GM21447 (cell line): ENCODE measurements around the gene ZNF484.
"Not testable (repeated sequence)": the region's sequence is repeated elsewhere in the genome, so short reads cannot be mapped to it uniquely, and the experiment has no call there.

ENCODE experiments used
- ATAC-seq: cut with Tn5 transposase; IDR thresholded peaks from one replicate; pipeline ENCODE4 v1.9.1; 2021; ENCODE audit not compliant: unreplicated experiment

Gene ZNF484

DNA sequence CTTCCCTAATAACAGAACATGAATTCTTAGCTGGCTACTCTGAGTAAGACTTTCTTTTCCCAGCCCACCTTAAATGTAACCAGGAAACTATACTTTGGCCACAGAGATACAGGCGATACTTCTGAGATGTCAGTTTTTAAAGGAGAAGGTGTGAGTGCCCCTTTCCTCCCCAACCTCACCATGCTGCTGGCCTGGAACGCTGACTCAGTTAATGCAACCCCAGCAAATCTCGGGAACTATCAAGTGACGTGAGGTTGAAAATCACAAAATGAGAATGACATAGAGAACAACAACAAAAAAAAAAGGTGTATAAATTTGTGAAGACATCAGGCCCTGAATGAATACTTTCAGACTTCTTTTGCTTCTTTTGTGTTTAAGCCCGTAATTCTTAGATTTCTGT lies 13.7 kb downstream of the ZNF484 start:
- no peak for ATAC-seq

DNA sequence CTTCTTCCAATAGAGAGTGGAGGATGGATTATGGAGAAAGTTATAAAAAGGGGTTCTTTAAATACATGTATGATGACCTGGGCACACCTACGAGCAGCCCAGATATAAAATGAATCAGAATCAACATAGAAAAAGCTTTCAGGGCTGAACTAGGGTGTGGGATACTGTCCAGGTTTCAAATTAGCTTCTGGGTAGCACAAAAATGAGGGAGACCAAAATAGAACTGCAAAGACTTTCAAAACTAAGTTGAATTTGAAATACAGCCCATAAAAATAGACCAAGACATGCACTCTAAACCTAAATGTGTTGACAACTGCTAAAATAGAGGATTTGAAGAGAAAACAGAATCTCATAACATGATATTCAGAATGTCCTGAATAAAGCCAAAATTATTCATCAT lies 17.0 kb downstream of the ZNF484 start:
- ATAC-seq: no peak

DNA sequence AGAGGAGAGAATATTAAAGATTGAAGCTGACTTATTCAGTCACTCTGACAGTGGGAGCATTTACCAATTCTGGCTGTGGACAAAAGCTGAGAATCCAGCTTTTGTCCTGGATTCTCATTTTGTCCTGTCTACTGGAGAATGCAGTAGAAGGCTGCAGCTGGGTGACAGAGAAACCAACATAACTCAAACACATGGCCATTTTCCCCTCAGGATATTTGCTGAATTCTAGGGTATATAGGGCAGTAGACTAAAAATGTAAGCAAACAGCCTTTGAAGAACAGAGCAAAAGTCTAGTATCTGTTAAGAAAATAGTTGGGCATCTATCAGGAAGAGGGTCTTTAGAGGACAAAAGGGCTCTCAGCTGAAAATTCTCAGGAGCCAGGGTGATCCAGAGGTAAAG lies 20.6 kb downstream of the ZNF484 start:
- ATAC-seq: no peak

DNA sequence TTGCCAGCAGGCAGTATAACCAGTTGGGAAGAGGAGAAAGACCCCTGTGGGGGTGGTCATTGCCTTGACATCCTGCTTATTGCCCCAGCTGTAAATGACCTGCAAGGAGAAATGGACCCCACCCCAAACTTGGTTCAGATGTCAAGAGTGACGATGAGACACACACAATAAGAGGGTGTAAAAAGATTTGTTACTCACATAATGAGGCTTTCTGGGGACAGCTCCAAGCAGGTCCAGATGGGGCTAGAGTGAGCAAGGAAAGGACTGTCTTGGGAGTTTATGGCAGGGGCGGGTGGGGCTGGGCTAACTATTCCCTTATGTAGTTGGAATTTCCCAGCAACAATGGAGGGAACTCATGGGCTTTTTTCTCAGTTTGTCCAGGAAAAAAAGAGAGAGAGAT lies 24.1 kb downstream of the ZNF484 start:
- no peak for ATAC-seq

DNA sequence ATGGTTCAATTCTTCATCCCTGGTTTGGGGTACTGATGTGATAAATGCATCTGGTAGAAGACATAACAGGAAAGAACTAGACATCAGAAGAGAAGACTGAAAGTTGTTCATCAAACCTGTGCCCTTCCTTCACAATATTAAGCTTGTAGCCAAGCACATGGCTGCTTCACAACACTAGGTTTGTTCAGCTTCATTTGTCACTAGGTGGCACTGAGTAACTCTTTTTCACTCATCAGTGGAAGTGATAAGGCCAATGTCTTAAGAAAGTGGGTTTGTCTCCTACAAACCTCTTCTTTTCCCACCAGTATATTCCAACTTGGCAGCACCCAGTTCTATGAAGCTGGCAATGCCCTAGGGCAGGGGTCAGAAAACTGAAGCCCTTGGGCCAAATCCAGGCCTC lies 26.9 kb downstream of the ZNF484 start:
- ATAC-seq: no peak

DNA sequence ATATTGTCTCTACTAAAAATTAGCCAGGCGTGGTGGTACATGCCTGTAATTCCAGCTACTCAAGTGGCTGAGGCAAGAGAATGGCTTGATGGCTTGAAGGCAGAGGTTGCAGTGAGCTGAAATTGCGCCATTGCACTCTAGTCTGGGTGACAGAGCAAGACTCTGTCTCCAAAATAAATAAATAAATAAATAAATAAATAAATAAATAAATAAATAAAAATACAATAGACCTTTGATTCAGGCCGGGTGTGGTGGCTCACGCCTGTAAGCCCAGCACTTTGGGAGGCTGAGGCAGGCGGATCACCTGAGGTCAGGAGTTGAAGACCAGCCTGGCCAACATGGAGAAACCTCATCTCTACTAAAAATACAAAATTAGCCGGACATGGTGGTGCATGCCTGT lies 29.1 kb downstream of the ZNF484 start:
- not testable (repeated sequence) for ATAC-seq

DNA sequence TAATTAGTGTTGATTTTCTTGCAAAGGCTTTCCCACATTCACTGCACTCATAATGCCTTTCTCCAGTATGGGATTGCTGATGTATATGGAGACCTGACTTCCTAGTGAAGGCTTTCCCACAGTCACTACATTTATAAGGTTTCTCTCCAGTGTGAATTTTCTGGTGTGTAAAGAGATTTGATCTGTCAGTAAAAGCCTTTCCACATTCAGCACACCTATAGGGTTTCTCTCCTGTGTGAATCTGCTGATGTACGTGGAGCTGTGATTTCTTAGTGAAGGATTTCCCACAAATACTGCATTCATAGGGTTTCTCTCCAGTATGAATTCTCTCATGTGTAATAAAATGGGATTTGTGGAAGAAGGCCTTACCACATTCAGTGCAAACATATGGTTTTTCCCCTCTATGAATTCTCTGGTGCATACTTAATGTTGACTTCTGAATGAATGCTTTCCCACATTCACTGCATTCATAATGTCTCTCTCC lies 31.1 kb downstream of the ZNF484 start:
- no peak for ATAC-seq

DNA sequence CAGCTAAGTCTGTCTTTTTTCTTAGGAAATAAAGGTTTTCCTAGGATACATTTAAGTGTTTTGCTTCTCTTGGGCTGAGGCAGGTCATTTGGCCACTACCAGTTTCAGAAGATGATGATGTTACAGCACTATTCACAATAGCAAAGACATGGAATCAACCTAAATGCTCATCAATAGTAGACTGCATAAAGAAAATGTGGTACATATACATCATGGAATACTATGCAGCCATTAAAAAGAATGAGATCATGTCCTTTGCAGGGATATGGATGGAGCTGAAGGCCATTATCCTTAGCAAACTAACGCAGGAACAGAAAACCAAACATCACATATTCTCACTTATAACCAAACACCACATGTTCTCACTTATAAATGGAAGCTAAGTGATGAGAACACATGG lies 39.4 kb downstream of the ZNF484 start:
- ATAC-seq: not testable (repeated sequence)

DNA sequence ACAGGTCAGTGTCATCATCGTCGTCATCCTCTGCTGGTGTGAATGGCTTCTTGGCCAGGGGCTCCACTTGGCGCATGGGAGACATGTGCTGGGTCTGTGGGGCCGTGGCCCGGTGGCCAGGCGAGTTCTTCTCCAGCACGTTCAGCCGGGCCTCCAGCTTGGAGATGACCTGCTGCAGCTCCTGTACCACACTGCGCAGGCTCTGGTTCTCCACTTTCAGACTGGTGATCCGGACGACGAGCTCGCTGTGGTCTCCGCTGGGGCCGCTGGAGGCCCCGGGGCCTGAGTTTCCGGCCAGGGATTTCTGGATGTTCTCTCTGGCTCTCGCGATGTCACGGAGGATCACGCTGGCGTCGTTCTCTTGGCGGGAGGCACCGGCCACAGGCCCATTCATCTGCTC lies 40.6 kb downstream of the ZNF484 start:
- ATAC-seq: no peak

DNA sequence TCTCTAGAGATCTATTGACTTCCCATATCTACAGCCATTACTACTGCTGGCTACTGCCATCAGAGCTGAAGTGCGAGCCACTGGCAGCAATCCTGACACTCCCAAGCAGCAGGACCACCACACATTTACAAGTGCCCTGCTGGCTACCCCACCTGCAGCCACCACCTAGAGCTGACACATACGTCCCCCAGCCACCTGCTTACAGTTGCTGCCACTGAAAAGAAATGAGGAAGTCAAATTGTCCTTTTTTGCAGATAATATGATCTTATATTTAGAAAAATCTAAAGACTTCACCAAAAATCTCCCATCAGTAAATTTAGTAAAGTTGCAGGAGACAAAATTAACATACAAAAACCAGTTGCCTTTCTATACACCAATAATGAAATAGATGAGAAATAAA lies 48.4 kb downstream of the ZNF484 start:
- ATAC-seq: no peak

DNA sequence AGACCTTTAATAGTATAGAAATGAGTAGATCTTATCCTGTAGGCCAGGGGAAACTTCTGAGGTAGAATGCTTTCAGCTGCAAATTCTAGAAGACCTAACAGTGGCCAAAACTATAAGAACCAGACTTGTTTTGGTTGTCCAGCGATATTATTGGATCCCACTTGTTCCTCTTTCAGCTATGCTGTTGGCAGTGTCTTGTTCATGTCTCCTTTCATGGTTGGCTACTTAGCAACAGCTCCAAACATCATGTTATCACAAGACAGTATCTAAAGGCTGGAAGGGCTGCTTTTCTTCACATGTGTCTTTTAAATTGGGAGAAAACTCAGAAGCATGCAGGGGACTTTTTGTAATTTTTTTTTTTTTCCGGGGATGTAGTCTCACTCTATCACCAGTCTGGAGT lies 52.8 kb downstream of the ZNF484 start:
- ATAC-seq: not testable (repeated sequence)

DNA sequence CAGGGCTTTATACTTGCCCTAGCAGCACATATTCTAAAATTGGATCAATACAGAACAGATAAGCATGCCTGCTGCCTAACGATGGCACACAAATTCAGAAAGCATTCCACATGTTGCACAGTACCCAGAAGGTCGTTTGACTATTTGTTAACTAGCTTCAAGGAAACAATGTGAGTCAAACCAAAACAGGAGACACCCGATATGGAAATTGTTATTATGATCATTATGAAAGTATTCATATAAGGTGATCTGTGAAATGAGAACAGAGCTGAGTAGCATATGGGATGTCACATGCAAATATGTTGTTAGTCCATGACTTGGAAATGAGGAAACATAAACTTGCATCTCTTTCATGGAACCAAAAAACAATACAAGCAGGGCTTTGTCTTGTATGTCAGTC lies 56.9 kb downstream of the ZNF484 start:
- no peak for ATAC-seq

DNA sequence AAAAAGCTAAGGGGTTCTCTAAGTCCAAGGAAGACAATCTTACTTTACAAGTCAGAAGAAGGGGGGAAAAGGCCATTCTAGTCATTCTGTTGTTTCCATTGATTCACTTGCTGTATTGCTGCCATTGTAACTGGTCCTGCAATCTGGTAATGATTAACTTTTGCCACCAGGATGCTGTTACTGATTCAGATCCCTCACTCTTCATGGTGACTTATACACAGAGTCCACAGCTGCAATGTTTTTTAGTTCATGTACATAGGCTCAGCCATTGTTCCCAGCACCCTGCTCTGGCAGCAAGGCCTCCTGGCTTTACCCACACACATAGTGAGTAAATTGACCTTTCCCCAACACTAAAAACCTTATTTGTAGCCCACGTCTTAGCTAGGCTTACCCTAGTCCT lies 57.9 kb downstream of the ZNF484 start:
- not testable (repeated sequence) for ATAC-seq

DNA sequence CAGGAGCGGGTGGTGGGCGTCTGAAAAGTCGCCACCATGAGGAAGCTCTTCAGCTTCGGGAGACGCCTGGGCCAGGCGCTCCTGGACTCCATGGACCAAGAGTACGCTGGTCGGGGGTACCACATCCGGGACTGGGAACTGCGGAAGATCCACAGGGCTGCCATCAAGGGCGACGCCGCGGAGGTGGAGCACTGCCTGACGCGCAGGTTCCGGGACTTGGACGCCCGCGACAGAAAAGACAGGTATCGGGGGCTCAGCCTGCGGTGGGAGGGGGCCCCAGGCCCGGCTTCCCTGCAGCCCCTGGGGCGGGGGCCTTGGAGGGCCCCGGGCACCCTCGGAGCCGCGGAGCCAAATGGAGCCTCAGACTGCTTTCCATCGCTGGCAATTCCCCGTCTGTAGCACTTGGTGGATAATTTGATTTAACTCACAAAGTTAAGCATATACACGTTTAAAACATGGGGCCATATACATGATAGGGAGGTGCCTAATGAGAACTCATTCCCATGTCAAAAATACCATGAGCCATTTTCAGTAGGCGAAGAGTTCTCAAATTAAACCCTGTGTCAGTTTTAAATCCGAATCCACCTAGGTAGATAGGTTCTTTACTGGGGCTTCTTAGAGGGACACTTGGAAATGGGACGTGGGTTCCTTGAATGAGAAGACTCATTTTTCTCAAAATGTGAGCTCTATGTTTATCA lies 68.1 kb downstream of the ZNF484 start:
- not testable (repeated sequence) for ATAC-seq

DNA sequence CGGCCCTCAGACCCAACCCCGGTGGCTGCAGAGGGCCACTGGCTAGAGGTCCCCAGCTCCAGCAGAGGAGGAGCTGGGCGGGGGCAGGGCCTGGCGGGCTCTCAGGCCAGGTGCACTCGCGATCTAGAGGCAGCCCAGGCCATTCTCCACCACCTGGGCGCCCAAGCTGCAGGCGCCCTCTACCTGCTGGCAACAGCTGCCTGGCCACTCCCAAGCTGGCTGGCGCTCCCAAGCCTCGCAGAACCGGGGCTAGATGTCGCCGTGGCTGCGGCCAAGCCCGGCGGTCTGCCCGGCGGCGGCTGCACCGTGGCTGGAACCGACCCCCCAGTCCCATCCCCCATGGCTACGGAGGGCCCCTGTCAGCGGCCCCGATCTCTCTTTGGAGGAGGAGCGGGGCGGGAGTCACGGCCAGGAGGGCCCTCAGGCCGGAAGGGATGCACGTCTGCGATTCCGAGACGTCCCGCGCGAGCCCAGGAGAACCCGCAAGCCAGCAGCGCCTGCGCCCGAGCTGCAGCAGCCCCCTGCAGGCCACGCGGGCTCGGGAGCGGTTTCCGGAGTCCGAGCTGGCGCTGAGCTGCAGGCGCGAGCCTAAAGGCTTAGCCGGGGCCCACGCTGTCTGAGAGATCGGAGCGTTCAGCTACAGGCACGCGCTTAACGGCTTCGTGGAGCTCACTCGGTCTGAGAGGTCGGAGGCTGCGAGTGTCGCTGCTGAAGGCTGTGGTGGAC lies 68.9 kb downstream of the ZNF484 start:
- ATAC-seq: no peak

DNA sequence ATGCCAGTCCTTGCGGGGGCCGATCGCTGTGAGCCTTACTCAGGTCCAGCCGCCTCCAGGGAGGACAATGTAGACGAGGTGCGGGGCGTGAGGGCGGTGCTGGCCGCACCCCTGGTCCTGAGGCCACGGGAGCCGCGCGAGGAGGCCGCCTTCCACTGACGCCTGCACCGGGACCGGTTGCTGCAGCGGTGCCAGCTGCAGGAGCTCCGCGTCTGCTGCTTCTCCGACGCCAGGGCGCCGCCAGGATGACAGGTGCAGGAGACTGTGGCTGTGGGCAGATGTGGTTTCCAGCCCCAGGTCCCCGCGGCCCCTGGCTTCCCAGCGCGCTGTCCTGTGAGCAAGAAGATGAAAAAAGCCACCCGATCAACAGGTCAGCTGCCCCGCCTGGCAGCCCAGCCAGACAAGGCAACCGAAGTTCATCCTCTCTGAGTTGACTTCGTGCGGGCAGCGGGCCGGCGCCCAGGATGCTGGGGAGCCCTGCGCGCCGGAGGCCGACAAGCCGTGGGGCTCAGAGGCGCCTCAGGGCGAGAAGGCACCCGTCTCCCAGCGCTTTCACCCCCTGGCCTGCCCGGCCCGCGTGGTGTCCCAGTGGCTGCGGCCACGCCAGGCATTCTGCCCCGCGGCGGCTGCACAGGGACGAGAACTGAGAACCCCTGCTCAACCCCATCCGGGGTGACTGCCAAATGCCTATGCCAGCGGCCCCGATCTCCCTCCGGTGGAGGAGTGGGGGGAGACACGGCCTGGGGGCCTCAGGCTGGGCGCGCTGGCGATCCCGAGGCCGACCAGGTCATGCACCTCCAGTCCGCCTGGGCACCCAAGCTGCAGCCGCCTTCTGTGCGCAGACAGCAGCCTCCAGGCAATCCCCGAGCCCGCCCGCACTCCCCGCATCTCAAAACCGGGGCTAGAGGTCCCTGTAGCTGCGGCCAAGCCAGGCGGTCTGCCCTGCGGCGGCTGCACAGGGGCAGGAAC lies 69.8 kb downstream of the ZNF484 start:
- ATAC-seq: no peak

DNA sequence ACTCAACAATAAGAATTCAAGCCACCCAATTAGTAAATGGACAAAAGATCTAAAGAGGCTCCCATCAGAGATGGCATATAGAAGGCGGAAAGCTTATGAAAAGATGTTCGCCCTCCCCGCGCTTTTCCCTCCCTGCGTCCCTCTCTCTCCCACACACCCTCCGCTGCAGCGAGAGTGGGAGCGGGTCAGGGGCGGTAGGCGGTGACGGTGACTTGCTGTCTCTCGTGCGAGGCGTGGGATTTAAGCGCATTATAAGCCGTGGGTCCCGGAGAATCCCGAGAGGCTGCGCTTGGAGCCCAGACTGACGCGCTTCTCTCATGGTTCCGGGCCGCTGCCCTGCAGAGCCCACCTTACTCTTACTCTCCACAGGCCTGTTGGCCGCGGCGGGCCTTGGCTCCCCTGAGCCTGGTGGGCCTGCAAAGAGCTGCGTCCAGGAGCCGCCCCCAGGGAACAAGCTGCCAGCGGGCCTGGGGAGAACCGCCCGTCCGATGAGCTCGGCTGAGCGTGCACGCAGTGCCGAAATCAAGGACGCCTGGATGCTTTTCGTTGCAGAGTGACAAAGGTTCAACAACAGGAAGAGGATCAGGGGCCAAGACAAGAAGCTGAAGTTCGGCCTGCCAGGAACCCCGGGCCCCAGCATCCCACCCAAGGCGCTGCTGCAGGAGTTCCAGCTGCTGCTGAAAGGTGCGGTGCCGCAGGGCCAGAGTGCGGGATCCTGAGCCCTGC lies 70.6 kb downstream of the ZNF484 start:
- ATAC-seq: no peak

DNA sequence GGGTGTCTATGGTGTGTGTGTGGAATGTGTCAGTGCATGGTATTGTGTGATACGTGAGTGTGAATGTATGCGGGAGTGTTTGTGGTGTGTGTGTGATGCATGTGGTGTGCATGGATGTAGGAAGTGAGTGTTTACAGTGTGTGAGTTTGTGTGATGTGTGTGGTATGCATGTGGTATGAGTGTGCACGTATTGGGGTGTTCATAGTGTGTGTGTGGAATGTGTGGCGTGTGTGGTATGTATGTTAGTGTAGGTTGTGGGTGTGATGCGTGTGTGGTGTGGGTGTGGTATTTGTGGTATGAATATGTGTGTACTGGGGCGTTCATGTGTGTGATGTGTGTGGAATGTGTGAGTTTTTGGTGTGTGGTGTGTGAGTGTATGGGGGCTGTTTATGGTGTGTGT lies 73.1 kb downstream of the ZNF484 start:
- ATAC-seq: no peak

DNA sequence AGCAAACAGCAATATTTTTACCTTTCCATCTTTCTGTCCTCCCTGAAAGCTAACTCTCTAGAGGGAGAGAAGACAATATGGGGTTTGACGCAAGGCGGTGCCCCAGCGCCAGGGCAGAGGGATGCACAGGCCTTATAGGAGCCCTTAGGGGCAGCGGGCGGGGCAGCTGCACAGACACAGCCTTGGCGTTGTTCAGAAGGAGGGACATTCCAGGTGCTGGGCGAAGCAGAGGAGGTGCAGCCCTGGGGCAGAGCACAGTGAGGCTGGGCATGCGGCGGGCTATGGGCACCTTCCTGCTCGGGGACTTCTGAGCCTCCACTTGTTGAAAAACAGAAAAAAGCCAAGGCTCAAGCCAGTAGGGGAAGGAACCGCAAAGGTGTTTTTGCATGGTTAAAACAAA lies 79.5 kb downstream of the ZNF484 start:
- no peak for ATAC-seq

DNA sequence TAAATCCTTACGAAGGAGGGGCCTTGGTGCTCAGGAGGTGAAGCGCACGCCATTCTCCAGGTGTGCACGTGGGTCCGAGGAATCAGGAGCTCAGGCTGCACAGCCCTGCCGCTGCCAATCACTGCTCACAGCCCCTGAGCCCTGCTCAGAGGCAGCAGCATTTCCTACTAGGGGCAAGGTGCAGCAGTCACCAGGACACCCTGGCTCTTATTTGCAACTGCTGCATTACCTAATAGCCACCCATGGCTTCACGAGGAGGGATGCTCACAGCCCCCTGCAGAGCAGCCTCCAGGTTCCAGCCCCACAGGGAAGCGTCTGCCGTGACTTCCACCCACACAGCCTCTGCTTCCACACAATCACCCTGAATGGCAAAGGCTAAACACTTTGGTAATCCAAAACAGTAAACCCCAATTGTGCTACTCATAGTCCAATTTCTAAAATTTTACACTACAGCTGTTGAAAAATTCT lies 81.5 kb downstream of the ZNF484 start:
- ATAC-seq: not testable (repeated sequence)
